ENCODE results near the gene GPN3. TPM values are rescaled to one million over a fixed set of nuclear protein-coding genes. Genes with fewer than 3 reads are reported as not detected.
"Not testable (repeated sequence)": the region's sequence is repeated elsewhere in the genome, so short reads cannot be mapped to it uniquely, and the experiment has no call there.

The GPN3 gene
- total and polyA plus RNA-seq, 4 donors = 20.4 to 26.9 (median 24.1) TPM

GRCh38 chr12:110431957-110432587 lies 36.0 kb downstream of the GPN3 start:
- 86 to 91% methylated on average over 12 of the region's 12 CpGs for WGBS, 2 donors
- no peak overlapping the region for H3K4me3 ChIP-seq
- no peak for ATAC-seq (ENCODE audit: insufficient read depth, low FRiP score)

GRCh38 chr12:110429676-110430075 lies 38.4 kb downstream of the GPN3 start:
- not testable (repeated sequence) for ATAC-seq (ENCODE audit: insufficient read depth, low FRiP score); H3K4me1 ChIP-seq (ENCODE audit: control insufficient read depth in 5 of 5, insufficient read depth in 5 of 5, low read length in 5 of 5); H3K27me3 ChIP-seq (ENCODE audit: control insufficient read depth in 3 of 3, insufficient read depth in 3 of 3, low read length in 2 of 3); H3K9me3 ChIP-seq (ENCODE audit: control insufficient read depth in 4 of 4, insufficient read depth in 3 of 4, low read length in 3 of 4); H3K36me3 ChIP-seq (ENCODE audit: control insufficient read depth in 4 of 4, insufficient read depth in 4 of 4, low read length in 4 of 4); DNase-seq; H3K27ac ChIP-seq (ENCODE audit: low read depth in 1 of 2, low read length in 1 of 2); H3K4me3 ChIP-seq; H3K9ac ChIP-seq (ENCODE audit: insufficient read depth in 1 of 2, low read length in 2 of 2)
- 83 to 89% methylated on average over 15 of the region's 15 CpGs for WGBS, 2 donors

More at GRCh38 chr12:110431957-110432587, 36.0 kb downstream of the GPN3 start:
- H3K9ac ChIP-seq (ENCODE audit: insufficient read depth in 1 of 2, low read length in 2 of 2) = no peak overlapping the region
- TF ChIP-seq CTCF (IDR thresholded peaks at IDR 0.05; ENCODE audit: control extremely low read depth, extremely low read depth) = no peak
- H3K27ac ChIP-seq (ENCODE audit: low read depth in 1 of 2, low read length in 1 of 2) = no peak overlapping the region
- DNase-seq = no peak
- H3K9me3 ChIP-seq (ENCODE audit: control insufficient read depth in 4 of 4, insufficient read depth in 3 of 4, low read length in 3 of 4) = no peaks in the 10 kb centered on the region
- peaks cover 10 to 12% (median 11%) of the 10 kb centered on the region in 4 donors for H3K36me3 ChIP-seq (ENCODE audit: control insufficient read depth in 4 of 4, insufficient read depth in 4 of 4, low read length in 4 of 4)
- H3K4me1 ChIP-seq (ENCODE audit: control insufficient read depth in 5 of 5, insufficient read depth in 5 of 5, low read length in 5 of 5) = no peaks in the 10 kb centered on the region
- no peaks in the 10 kb centered on the region for H3K27me3 ChIP-seq (ENCODE audit: control insufficient read depth in 3 of 3, insufficient read depth in 3 of 3, low read length in 2 of 3)

- no peak for ATAC-seq (ENCODE audit: insufficient read depth, low FRiP score)
- WGBS, 2 donors = 40 to 63% methylated on average over 3 of the region's 3 CpGs
- no peak overlapping the region for H3K9ac ChIP-seq (ENCODE audit: insufficient read depth in 1 of 2, low read length in 2 of 2)
- H3K9me3 ChIP-seq (ENCODE audit: control insufficient read depth in 4 of 4, insufficient read depth in 3 of 4, low read length in 3 of 4) = no peaks in the 10 kb centered on the region
- H3K27ac ChIP-seq (ENCODE audit: low read depth in 1 of 2, low read length in 1 of 2) = no peak overlapping the region
- H3K36me3 ChIP-seq (ENCODE audit: control insufficient read depth in 4 of 4, insufficient read depth in 4 of 4, low read length in 4 of 4) = no peaks in the 10 kb centered on the region
- no peaks in the 10 kb centered on the region for H3K4me1 ChIP-seq (ENCODE audit: control insufficient read depth in 5 of 5, insufficient read depth in 5 of 5, low read length in 5 of 5)
- H3K27me3 ChIP-seq (ENCODE audit: control insufficient read depth in 3 of 3, insufficient read depth in 3 of 3, low read length in 2 of 3) = no peaks in the 10 kb centered on the region
- H3K4me3 ChIP-seq = no peak overlapping the region
- no peak for TF ChIP-seq CTCF (IDR thresholded peaks at IDR 0.05; ENCODE audit: control extremely low read depth, extremely low read depth)
- no peak for DNase-seq
These were observed 41.7 kb downstream of the GPN3 start for GRCh38 chr12:110426406-110426805.

- ATAC-seq (ENCODE audit: insufficient read depth, low FRiP score) (no peak), DNase-seq (no peak)
- Histone ChIP-seq H3K27ac (ENCODE audit: low read depth in 1 of 2, low read length in 1 of 2) (no peak overlapping the region), H3K27me3 (ENCODE audit: control insufficient read depth in 3 of 3, insufficient read depth in 3 of 3, low read length in 2 of 3) (no peaks in the 10 kb centered on the region), H3K4me3 (no peak overlapping the region), H3K9ac (ENCODE audit: insufficient read depth in 1 of 2, low read length in 2 of 2) (no peak overlapping the region), H3K4me1 (ENCODE audit: control insufficient read depth in 5 of 5, insufficient read depth in 5 of 5, low read length in 5 of 5) (no peaks in the 10 kb centered on the region), H3K9me3 (ENCODE audit: control insufficient read depth in 4 of 4, insufficient read depth in 3 of 4, low read length in 3 of 4) (no peaks in the 10 kb centered on the region), H3K36me3 (ENCODE audit: control insufficient read depth in 4 of 4, insufficient read depth in 4 of 4, low read length in 4 of 4) (no peaks in the 10 kb centered on the region)
- 68 to 92% methylated on average over 3 of the region's 3 CpGs for WGBS, 2 donors
- no peak for TF ChIP-seq CTCF (IDR thresholded peaks at IDR 0.05; ENCODE audit: control extremely low read depth, extremely low read depth)
These were observed 43.8 kb downstream of the GPN3 start for GRCh38 chr12:110424237-110424636.

Data from lung (tissue), 12 donors.